Iris pigment epithelial cell (primary cell): ENCODE data around the gene FBF1.
"Not testable (repeated sequence)": the region's sequence is repeated elsewhere in the genome, so short reads cannot be mapped to it uniquely, and the experiment has no call there.

Experiments
- DNase-seq: peaks from one replicate; pipeline ENCODE4 v3.0.0-alpha.2; 2011; ENCODE audit warnings: low read depth

Gene FBF1

GRCh38 chr17:75940727-75941441 is at the start of gene FBF1:
Gene FBF1 (minus strand): TSS chr17:75941042. CDS start chr17:75938149, 2,893 bp downstream.
- DNase-seq = peak; percentile 95

DNA sequence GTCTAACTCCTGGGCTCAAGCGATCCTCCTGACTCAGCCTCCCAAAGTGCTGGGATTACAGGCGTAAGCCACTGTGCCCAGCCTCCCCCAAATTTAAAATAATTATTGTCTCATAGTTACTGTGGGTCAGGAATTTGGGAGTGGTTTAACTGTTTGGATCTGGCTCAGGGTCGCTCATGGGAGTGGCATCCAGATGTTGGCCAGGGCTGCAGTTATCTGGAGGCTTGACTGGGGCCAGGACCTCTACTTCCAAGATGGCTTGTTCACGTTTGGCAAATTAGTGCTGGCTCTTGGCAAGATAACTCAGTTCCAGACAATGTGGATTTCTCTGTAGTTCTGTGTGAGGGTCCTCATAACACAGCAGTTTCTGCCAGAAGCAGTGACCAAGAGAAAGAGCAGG is 46.2 kb upstream of the FBF1 start:
- DNase-seq = no peak

- DNase-seq = no peak
Measured at GRCh38 chr17:75985986-75986385, 45.1 kb upstream of the FBF1 start.

DNA sequence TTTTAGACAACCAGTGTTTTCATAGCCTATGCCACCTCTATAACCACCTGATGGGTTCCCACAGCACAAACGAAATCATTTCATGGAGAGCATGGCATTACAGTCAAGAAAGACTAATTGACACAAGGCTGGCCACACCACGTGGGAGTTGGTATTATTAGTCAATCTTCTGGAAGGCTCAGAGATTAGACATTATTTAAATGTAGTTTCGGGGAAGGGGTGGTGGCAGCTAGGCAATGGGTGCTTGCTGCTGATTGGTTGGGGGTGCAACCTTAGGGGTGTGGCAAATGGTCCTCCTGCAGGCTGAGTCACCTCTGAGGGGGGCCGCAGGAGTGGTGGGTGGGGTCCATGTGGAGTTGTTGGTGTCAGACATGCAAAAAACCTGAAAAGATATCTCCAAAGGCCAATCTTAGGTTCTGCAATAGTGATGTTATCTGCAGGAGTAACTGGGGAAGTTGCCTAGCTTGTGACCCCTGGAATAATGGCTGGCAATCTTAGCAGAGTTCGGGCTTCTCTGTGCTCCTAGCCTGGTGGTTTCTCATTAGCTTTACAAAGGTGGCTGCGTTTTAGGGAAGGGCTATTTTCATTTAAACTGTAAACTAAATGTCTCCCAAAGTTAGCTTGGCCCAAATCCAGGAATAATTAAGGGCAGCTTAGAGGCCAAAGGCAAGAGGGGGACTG is 42.8 kb upstream of the FBF1 start:
- DNase-seq = peak; percentile 19

DNA sequence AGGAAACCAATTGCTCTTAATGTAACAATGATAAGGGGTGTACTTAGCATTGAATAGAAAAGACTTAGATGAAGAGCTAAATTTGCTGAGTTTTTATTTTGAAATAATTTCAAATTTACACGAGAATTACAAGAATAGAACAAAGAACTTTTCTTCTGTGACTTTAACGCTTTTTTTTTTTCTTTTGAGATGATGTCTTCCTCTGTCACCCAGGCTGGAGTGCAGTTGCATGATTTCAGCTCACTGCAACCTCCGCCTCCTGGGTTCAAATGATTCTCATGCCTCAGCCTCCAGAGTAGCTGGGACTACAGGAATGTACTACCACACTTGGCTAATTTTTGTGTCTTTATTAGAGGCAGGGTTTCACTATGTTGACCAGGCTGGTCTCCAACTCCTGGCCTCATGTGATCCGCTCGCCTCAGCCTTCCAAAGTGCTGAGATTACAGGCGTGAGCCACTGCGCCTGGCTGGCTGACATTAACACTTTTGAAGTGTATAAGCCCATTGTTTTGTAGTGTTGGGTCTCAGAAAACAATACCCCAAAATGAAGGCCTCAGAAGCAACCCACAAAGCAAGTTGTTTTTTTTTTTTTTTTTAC is 40.3 kb upstream of the FBF1 start:
- DNase-seq = no peak

GRCh38 chr17:75980188-75981018 is 39.6 kb upstream of the FBF1 start:
- DNase-seq = peak; percentile 29

- peak; percentile 88 for DNase-seq
Measured at GRCh38 chr17:75979705-75980187, 38.9 kb upstream of the FBF1 start.

DNA sequence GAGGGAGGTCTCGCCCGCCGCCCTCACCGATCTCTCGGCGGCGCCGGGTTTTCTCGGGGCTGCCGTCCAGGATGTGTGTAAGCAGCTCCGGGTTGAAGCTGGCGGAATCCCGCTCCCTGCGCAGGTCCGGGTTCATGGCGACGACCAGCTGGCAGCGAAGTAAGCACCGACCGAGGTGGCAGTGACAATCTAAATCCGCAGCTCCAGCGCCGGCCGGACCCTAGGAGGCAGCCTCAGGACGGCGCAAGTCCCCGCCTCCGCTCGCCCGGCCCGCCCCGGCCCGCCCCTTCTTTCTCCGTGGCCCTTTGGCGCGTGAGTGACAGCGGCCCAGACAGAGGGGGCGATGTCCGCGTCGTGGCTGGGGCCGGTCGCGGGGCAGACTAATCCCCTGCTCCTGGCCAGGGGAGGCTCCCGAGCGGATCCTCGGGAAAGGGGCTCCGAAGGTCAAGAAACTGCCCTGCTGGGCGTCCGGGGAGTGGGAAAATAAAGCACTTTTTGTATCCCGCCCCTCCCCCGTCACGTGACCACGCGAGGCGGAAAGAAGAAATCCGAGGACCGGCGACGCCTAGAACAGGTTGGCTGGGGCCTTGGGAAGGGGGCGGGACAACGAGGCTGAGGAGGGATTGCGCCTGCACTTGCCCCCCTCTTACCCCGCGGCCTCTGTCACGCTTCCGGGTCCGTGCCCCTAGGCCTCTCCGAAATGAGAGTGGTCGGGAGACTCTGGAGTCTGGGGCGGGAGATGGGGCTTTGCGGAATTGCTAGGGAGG is 38.3 kb upstream of the FBF1 start, which contains the start of the genes ACOX1 and TEN1:
TSS of gene ACOX1 (minus strand) at position 229 of the 767 bp plus-strand sequence. CDS start at position 136, 93 bp downstream.
TSS of gene TEN1 (plus strand) at position 303 of the 767 bp plus-strand sequence. CDS start 6,953 bp downstream, outside the sequence.
- peak; percentile 97 for DNase-seq

DNA sequence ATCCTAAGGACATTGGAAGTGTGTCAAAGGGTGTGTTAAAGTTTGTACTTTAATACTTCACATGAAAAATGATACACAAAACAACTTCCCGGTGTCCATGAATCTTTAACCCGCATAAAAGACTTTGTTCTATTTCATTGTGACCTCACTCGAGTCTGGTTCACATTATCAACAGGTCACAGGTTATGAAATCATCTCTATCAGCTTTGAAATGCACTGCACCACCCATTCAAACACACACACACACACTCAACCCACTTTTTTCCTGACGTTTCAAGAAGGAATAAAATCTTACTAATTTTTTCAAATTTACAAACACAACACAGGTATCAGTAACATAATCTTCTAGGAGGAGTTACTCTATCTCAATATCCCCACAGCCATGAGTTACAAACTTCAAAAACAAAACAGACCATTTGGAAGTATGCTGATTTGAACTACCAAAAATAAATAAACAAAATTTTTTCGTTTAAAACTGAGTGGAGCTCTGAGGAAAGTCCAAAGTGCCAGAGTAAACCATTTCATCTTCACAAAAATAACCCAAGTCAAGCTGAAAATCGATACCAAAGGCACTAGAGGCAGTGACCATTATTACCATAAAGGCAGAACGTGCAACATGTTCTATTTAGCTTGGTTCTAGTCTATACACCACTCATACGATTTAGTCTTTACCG is 35.5 kb upstream of the FBF1 start:
- peak; percentile 46 for DNase-seq

GRCh38 chr17:75975757-75976174 is 34.9 kb upstream of the FBF1 start:
- DNase-seq = no peak

- DNase-seq = not testable (repeated sequence)
Measured at GRCh38 chr17:75975187-75975586, 34.3 kb upstream of the FBF1 start.

DNA sequence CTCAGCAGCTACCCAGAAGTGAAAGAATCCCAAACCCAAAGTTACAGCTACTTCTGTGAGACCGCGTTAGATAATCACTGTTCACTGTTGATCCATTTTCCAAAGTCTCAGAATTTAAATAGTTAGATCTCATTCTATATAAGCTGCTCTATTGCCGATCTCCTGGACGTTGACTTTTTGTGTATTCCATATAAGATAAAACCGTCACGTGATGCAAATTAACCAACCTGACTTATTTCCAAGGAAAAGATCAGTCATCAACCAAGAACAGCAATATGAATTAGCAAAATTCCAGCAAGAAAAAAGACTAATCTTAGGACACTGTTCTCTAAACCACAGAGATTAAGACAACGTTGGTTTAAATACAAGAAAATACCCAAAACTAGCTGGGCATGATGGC is 29.8 kb upstream of the FBF1 start:
- no peak for DNase-seq

DNA sequence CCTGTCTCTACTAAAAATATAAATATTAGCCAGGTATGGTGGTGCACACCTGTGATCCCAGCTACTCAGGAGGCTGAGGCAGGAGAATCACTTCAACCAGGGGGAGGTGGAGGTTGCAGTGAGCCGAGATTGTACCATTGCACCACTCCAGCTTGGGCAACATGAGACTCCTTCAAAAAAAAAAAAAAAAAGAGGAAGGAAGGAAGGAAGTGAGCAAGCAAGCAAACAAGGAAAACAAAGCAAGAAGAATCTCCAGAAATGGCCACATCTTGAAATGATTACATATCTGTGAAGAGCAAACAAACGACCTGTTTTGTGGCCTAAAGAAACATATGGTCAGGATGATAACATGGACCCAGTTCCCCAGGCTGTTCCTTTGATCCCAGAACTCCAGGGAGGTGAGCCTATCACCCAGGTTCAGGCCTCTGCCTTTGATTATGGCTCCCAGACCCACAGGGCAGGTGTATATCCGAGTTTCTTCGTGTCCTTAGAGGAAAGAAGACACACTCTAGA is 29.2 kb upstream of the FBF1 start:
- DNase-seq = peak; percentile 26

DNA sequence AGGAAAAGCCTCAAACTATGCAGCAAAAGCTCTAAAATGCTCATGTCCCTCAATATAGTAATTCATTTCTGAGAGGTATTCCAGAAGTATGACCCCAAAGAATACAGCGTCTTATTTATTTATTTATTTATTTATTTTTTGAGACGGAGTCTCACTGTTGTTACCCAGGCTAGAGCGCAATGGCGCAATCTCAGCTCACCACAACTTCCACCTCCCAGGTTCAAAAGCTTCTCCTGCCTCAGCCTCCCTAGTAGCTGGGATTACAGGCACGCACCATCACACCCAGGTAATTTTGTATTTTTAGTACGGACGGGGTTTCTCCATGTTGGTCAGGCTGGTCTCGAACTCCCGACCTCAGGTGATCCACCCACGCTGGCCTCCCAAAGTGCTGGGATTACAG is 28.2 kb upstream of the FBF1 start:
- DNase-seq = not testable (repeated sequence)

DNA sequence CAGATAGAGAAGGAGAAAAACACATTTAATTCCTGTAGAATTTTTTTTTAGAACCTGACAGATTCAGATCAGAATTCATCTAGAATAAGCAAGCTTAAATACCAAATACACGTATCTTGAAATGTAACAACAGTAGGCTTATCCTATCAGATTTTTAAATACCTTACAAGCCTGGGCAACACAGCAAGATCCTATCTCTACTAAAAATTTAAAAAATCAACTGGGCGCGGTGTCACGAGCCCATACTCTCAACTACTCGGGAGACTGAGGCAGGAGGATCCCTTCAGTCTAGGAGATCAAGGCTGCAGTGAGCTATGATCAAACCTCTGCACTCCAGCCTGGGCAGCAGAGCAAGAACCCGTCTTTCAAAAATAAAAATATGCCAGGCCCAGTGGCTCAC is 24.6 kb upstream of the FBF1 start:
- DNase-seq = no peak

DNA sequence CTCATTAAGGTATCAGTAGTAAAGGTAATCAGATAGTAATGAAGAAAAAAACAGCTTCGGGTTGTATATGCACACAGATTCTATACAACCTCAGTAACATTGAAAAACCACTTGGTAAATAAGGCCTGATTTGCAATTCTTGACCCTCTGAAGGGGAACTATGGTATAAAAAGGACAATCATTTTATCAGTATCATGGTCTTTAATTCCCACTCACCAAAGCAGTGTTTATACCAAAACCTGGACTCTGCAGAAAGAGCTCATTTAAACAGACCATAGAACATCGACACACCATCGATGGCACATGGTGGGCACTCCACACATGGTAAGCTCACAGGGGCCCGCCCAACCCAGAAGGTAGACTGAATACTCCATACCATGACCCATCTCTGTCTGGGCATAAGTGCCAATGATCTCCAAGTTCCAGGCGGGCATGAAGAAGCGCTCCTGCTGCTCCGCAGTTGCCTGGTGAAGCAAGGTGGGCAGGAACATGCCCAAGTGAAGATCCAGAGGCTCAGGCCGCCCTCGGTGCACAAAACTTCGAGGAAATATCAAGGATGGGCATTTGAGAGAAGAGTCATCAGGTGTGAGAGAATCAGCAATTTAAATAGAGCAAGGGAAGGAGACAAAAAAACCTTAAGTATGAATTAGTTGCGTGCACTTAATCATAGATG is 19.1 kb upstream of the FBF1 start:
- DNase-seq = no peak

DNA sequence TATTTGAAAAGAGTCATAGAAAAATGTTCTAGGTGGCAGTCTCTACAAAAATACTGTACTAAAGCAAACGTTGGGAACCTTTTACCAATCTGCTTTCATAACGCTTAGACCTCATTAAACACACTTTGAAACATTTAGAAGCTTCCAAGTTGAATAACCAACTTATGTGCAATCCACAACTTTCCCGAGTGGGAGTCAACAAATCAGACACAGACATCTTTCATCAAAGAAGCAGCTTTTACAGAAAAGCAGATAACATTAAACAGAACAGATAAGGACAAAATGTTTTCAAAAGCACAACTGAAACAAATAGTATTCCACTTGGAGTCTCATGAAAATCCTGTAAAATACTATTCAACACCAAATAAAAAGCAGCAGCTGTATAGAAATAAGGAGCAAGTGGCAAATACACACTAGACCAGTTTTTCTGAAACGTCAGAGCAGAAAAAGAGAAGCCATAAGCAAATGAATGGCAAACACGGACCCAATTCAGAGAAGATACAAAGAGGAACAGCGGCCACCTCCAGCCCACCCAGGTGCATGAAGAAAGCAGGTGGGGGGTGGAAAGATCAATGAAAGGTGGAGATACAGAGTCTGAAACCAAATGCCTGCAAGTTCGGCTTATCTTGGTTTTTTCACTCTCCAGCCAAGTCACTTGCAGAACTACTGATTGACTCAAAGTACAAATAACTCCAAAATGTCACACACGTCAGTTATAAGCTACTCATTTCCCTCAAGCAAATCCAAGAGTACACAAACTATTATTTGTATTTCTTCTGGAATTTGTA is 18.4 kb upstream of the FBF1 start:
- DNase-seq = no peak

DNA sequence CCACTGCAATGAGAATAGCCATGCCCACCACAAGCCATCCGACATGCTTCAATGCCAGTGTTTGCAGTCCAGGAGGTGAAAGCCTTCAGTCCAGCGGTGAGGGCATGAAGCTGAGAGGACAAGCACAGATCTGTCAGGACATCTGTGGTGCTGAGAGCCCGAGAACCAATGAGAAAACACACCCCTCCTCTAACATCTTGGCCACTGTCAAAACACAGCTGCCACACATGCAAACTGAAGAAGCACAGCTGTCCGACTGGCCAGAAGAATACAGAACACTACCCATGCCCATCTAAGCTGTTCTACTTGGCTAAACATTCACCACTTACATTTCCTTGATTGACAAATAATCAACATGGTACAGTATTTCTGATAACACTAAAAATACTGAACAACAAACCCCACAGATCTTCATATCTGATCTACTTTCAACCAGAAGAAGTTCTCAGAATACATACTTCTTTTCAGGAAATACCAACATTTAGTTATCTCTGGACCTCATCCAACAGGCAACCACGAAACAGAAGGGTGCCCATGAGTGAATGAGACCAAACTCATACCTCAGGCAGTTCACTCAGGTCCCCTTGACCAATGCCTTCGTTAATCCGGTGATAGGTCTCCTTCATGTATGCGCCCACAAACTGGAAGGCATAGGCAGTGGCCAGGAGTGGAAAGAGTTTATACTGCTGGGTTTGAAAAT is 10.2 kb upstream of the FBF1 start:
- DNase-seq = peak; percentile 24
